WTC11 (cell line): Measurements from ENCODE around the gene UCHL5. TPM values are rescaled to one million over a fixed set of nuclear protein-coding genes. Genes with fewer than 3 reads are reported as not detected.
A peak's percentile ranks its signal among the peaks of the same experiment; 100 is the strongest.

Source experiments
- CREB1 ChIP-seq: sonication (generic); formaldehyde crosslinking; IDR thresholded peaks from 2 replicates; pipeline ENCODE4 v1.8.0; 2023; ENCODE audit warnings: mild to moderate bottlenecking, missing genetic modification reagents
- E2F4 ChIP-seq: sonication (generic); formaldehyde crosslinking; IDR thresholded peaks from 2 replicates; pipeline ENCODE4 v1.8.1; 2022; ENCODE audit warnings: low read depth, mild to moderate bottlenecking, moderate library complexity, missing genetic modification reagents, borderline replicate concordance
- E2F5 ChIP-seq: sonication (generic); formaldehyde crosslinking; IDR thresholded peaks from 2 replicates; pipeline ENCODE4 v1.8.1; 2022; ENCODE audit warnings: mild to moderate bottlenecking, moderate library complexity, missing genetic modification reagents
- ELF4 ChIP-seq: sonication (generic); formaldehyde crosslinking; IDR thresholded peaks from 2 replicates; pipeline ENCODE4 v1.8.1; 2022; ENCODE audit warnings: low read depth, mild to moderate bottlenecking, moderate library complexity, missing genetic modification reagents
- FOXJ3 ChIP-seq: sonication (generic); formaldehyde crosslinking; IDR thresholded peaks from 2 replicates; pipeline ENCODE4 v1.9.0; 2021; ENCODE audit warnings: missing genetic modification reagents, mild to moderate bottlenecking, borderline replicate concordance
- FOXK1 ChIP-seq: sonication (generic); formaldehyde crosslinking; IDR thresholded peaks from 2 replicates; pipeline ENCODE4 v1.8.0; 2022; ENCODE audit warnings: mild to moderate bottlenecking, moderate library complexity, missing genetic modification reagents
- FOXP1 ChIP-seq: sonication (generic); formaldehyde crosslinking; IDR thresholded peaks from 2 replicates; pipeline ENCODE4 v1.8.0; 2022; ENCODE audit warnings: missing genetic modification reagents, mild to moderate bottlenecking, moderate library complexity, borderline replicate concordance
- GRHL2 ChIP-seq: fragments of 250-450 bp; sonication (Bioruptor Pico); IDR thresholded peaks from 2 replicates; pipeline ENCODE4 v1.8.0; 2022; ENCODE audit warnings: mild to moderate bottlenecking, moderate library complexity; ENCODE audit not compliant: insufficient replicate concordance, severe bottlenecking
- GTF2I ChIP-seq: fragments of 250-450 bp; sonication (Bioruptor Pico); conservative IDR thresholded peaks from 2 replicates; pipeline ENCODE4 v1.4.0; 2021; ENCODE audit warnings: mild to moderate bottlenecking
- IRF2 ChIP-seq: sonication (generic); formaldehyde crosslinking; IDR thresholded peaks from 2 replicates; pipeline ENCODE4 v1.8.0; 2022; ENCODE audit warnings: low read depth, missing genetic modification reagents, borderline replicate concordance
- SMAD3 ChIP-seq: sonication (generic); formaldehyde crosslinking; IDR thresholded peaks from 2 replicates; pipeline ENCODE4 v1.8.0; 2022; ENCODE audit warnings: missing genetic modification reagents, mild to moderate bottlenecking, borderline replicate concordance
- SP1 ChIP-seq: sonication (generic); formaldehyde crosslinking; conservative IDR thresholded peaks from 2 replicates; pipeline ENCODE4 v1.8.1; 2022; ENCODE audit warnings: missing genetic modification reagents
- TCF7 ChIP-seq: sonication (generic); formaldehyde crosslinking; IDR thresholded peaks from 2 replicates; pipeline ENCODE4 v1.8.0; 2022; ENCODE audit warnings: mild to moderate bottlenecking, low read depth, missing genetic modification reagents, moderate library complexity
- TEAD4 ChIP-seq: sonication (generic); formaldehyde crosslinking; IDR thresholded peaks from 2 replicates; pipeline ENCODE4 v1.8.0; 2022; ENCODE audit warnings: mild to moderate bottlenecking, missing genetic modification reagents
- ZBTB21 ChIP-seq: sonication (generic); formaldehyde crosslinking; IDR thresholded peaks from 2 replicates; pipeline ENCODE4 v1.8.1; 2023; ENCODE audit warnings: mild to moderate bottlenecking, missing genetic modification reagents, borderline replicate concordance
- ZNF263 ChIP-seq: sonication (generic); formaldehyde crosslinking; IDR thresholded peaks from 2 replicates; pipeline ENCODE4 v1.8.1; 2022; ENCODE audit warnings: low read depth, mild to moderate bottlenecking, moderate library complexity, missing genetic modification reagents
- ZNF281 ChIP-seq: sonication (generic); formaldehyde crosslinking; IDR thresholded peaks from 2 replicates; pipeline ENCODE4 v1.8.0; 2023; ENCODE audit warnings: mild to moderate bottlenecking, missing genetic modification reagents
- ZNF423 ChIP-seq: fragments of 250-450 bp; sonication (Bioruptor Pico); IDR thresholded peaks from 2 replicates; pipeline ENCODE4 v2.1.2; 2022; ENCODE audit warnings: mild to moderate bottlenecking, moderate library complexity
- total RNA-seq: library from RNA; stranded (reverse); gene quantifications from 3 replicates; pipeline ENCODE4 v1.2.3, GENCODE V29; 2021
- TF ChIP-seq, protein P1 (sequence below): sonication (generic); formaldehyde crosslinking; IDR thresholded peaks from 2 replicates; pipeline ENCODE4 v1.8.0; 2023; ENCODE audit warnings: missing genetic modification reagents
- TF ChIP-seq, protein P2 (sequence below): sonication (generic); formaldehyde crosslinking; IDR thresholded peaks from 2 replicates; pipeline ENCODE4 v1.8.0; 2022; ENCODE audit warnings: mild to moderate bottlenecking, missing genetic modification reagents
- TF ChIP-seq, protein P3 (sequence below): fragments of 250-450 bp; sonication (Bioruptor Pico); conservative IDR thresholded peaks from 2 replicates; pipeline ENCODE4 v1.9.0; 2021; ENCODE audit warnings: mild to moderate bottlenecking
- TF ChIP-seq, protein P4 (sequence below): sonication (generic); formaldehyde crosslinking; IDR thresholded peaks from 2 replicates; pipeline ENCODE4 v1.8.1; 2022; ENCODE audit warnings: low read depth, missing genetic modification reagents, borderline replicate concordance
- TF ChIP-seq, protein P5 (sequence below): sonication (generic); formaldehyde crosslinking; IDR thresholded peaks from 2 replicates; pipeline ENCODE4 v1.8.1; 2023; ENCODE audit warnings: mild to moderate bottlenecking, missing genetic modification reagents
- TF ChIP-seq, protein P6 (sequence below): sonication (generic); formaldehyde crosslinking; IDR thresholded peaks from 2 replicates; pipeline ENCODE4 v1.8.1; 2023; ENCODE audit warnings: mild to moderate bottlenecking, missing genetic modification reagents

UCHL5 gene
- total RNA-seq, 1 experiment from 2014 or later = 41.5 TPM

GRCh38 chr1:193059282-193060114 lies at the start of gene UCHL5, which contains the start of gene RO60 (continued):
- TF ChIP-seq, protein P1, sequence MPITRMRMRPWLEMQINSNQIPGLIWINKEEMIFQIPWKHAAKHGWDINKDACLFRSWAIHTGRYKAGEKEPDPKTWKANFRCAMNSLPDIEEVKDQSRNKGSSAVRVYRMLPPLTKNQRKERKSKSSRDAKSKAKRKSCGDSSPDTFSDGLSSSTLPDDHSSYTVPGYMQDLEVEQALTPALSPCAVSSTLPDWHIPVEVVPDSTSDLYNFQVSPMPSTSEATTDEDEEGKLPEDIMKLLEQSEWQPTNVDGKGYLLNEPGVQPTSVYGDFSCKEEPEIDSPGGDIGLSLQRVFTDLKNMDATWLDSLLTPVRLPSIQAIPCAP (CRISPR knock-in tag) = 0 out of 2 replicates have a peak, but pooled peaks have one; percentile 74
- TF ChIP-seq ZBTB21 (no peak), FOXP1 (CRISPR knock-in tag) (peak; percentile 52), IRF2 (CRISPR knock-in tag) (no peak), FOXJ3 (CRISPR knock-in tag) (no peak), ZNF423 (peak; percentile 17; the same call in 1 of the 2 replicates), FOXK1 (CRISPR knock-in tag) (peak; percentile 96), CREB1 (CRISPR knock-in tag) (no peak; the same call in 1 of the 2 replicates), TEAD4 (CRISPR knock-in tag) (peak; percentile 47; the same call in 1 of the 2 replicates), E2F4 (CRISPR knock-in tag) (peak; percentile 73; the same call in 1 of the 2 replicates), ZNF263 (no peak), TCF7 (CRISPR knock-in tag) (no peak), SP1 (CRISPR knock-in tag) (peak; percentile 95), GRHL2 (CRISPR knock-in tag) (no peak), GTF2I (CRISPR knock-in tag) (no peak), ELF4 (CRISPR knock-in tag) (no peak), SMAD3 (CRISPR knock-in tag) (peak; percentile 68; the same call in 1 of the 2 replicates), ZNF281 (CRISPR knock-in tag) (no peak), E2F5 (CRISPR knock-in tag) (peak; percentile 97)
- TF ChIP-seq, protein P2, sequence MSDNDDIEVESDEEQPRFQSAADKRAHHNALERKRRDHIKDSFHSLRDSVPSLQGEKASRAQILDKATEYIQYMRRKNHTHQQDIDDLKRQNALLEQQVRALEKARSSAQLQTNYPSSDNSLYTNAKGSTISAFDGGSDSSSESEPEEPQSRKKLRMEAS (CRISPR knock-in tag) = peak; percentile 74; the same call in 1 of the 2 replicates
- TF ChIP-seq, protein P3, sequence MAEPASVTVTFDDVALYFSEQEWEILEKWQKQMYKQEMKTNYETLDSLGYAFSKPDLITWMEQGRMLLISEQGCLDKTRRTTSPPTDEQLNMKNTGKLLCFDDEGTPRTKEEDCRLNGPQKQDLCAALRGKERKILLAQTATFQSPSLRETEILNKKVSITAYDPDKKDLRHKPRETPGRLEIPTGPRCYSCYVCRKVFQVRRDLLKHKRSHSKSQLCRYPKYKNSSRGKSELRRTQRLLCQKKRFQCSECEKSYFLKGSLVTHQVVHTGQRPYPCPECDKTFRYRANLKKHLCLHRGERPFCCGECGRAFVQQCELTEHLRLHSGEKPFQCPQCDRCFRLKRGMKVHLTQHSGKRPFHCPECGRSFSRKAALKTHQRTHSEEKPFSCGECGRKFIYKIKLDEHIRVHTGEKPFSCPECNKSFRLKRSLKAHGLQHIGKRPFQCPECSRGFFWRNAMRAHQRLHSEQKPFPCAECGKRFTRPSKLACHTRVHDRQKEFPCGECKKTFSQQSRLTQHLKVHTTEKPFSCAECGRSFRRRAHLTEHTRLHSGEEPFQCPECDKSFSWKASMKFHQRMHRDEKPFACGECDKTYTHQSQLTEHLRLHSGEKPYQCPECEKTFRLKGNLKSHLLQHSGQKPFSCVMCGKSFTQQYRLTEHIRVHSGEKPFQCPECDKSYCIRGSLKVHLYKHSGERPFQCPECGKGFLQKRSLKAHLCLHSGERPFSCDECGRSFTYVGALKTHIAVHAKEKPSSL (CRISPR knock-in tag) = no peak
- TF ChIP-seq, protein P4, sequence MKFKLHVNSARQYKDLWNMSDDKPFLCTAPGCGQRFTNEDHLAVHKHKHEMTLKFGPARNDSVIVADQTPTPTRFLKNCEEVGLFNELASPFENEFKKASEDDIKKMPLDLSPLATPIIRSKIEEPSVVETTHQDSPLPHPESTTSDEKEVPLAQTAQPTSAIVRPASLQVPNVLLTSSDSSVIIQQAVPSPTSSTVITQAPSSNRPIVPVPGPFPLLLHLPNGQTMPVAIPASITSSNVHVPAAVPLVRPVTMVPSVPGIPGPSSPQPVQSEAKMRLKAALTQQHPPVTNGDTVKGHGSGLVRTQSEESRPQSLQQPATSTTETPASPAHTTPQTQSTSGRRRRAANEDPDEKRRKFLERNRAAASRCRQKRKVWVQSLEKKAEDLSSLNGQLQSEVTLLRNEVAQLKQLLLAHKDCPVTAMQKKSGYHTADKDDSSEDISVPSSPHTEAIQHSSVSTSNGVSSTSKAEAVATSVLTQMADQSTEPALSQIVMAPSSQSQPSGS (CRISPR knock-in tag) = no peak
- TF ChIP-seq, protein P5, sequence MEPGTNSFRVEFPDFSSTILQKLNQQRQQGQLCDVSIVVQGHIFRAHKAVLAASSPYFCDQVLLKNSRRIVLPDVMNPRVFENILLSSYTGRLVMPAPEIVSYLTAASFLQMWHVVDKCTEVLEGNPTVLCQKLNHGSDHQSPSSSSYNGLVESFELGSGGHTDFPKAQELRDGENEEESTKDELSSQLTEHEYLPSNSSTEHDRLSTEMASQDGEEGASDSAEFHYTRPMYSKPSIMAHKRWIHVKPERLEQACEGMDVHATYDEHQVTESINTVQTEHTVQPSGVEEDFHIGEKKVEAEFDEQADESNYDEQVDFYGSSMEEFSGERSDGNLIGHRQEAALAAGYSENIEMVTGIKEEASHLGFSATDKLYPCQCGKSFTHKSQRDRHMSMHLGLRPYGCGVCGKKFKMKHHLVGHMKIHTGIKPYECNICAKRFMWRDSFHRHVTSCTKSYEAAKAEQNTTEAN (CRISPR knock-in tag) = peak; percentile 63; the same call in 1 of the 2 replicates
- TF ChIP-seq, protein P6, sequence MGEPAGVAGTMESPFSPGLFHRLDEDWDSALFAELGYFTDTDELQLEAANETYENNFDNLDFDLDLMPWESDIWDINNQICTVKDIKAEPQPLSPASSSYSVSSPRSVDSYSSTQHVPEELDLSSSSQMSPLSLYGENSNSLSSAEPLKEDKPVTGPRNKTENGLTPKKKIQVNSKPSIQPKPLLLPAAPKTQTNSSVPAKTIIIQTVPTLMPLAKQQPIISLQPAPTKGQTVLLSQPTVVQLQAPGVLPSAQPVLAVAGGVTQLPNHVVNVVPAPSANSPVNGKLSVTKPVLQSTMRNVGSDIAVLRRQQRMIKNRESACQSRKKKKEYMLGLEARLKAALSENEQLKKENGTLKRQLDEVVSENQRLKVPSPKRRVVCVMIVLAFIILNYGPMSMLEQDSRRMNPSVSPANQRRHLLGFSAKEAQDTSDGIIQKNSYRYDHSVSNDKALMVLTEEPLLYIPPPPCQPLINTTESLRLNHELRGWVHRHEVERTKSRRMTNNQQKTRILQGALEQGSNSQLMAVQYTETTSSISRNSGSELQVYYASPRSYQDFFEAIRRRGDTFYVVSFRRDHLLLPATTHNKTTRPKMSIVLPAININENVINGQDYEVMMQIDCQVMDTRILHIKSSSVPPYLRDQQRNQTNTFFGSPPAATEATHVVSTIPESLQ = no peak
